ENCODE data around the gene ANKFN1. TPM values are rescaled to one million over a fixed set of nuclear protein-coding genes. Genes with fewer than 3 reads are reported as not detected.

Gene ANKFN1
- total RNA-seq, 4 donors from 2014 or later = 0.16 to 0.27 TPM; not detected in 2

DNA sequence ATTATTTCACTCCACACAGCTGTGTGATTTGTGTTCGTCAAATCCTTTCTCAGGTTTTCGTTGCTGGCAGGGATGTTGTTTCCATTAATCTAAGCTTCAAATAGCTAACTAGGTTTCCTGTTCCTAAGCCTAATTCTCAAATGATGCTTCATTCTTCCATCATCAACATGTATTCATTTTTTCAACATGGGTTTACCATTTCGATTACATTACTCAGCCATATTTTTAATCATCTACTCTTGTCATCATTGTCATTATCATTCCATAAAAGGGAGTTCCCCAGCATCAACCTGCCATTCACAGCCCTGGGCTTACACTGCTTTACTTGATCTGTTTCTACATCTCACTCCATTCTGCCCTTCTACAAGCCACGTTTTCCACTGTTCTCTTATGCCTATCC, 33.3 kb upstream of the ANKFN1 start:
- TF ChIP-seq POLR2A (IDR thresholded peaks at IDR 0.05) = no peak
- TF ChIP-seq, protein P1, sequence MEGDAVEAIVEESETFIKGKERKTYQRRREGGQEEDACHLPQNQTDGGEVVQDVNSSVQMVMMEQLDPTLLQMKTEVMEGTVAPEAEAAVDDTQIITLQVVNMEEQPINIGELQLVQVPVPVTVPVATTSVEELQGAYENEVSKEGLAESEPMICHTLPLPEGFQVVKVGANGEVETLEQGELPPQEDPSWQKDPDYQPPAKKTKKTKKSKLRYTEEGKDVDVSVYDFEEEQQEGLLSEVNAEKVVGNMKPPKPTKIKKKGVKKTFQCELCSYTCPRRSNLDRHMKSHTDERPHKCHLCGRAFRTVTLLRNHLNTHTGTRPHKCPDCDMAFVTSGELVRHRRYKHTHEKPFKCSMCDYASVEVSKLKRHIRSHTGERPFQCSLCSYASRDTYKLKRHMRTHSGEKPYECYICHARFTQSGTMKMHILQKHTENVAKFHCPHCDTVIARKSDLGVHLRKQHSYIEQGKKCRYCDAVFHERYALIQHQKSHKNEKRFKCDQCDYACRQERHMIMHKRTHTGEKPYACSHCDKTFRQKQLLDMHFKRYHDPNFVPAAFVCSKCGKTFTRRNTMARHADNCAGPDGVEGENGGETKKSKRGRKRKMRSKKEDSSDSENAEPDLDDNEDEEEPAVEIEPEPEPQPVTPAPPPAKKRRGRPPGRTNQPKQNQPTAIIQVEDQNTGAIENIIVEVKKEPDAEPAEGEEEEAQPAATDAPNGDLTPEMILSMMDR (IDR thresholded peaks at IDR 0.05 in 4 of 5, conservative IDR thresholded peaks at IDR 0.05 in 1 of 5) = no peak
- Histone ChIP-seq H3K4me1 (no peaks in the 10 kb centered on the region), H3K27me3 (no peaks in the 10 kb centered on the region), H3K27ac (no peak overlapping the region), H3K4me3 (no peak overlapping the region), H3K9me3 (no peaks in the 10 kb centered on the region), H3K36me3 (no peaks in the 10 kb centered on the region)
- no peak for DNase-seq
- in situ Hi-C loops (cut with MboI; ENCODE audit: low sequenced_read_pairs in 4 of 4) = loop anchor here in 1 of 4 donors (10.0 to 25.0 kb wide), 3 partner anchors 55 to 292 kb away; no protein-coding TSS in a partner anchor
- ATAC-seq = no peak
- intact Hi-C loops (cut with DNase I; ENCODE audit: low total_unique reads) = no loop called here

DNA sequence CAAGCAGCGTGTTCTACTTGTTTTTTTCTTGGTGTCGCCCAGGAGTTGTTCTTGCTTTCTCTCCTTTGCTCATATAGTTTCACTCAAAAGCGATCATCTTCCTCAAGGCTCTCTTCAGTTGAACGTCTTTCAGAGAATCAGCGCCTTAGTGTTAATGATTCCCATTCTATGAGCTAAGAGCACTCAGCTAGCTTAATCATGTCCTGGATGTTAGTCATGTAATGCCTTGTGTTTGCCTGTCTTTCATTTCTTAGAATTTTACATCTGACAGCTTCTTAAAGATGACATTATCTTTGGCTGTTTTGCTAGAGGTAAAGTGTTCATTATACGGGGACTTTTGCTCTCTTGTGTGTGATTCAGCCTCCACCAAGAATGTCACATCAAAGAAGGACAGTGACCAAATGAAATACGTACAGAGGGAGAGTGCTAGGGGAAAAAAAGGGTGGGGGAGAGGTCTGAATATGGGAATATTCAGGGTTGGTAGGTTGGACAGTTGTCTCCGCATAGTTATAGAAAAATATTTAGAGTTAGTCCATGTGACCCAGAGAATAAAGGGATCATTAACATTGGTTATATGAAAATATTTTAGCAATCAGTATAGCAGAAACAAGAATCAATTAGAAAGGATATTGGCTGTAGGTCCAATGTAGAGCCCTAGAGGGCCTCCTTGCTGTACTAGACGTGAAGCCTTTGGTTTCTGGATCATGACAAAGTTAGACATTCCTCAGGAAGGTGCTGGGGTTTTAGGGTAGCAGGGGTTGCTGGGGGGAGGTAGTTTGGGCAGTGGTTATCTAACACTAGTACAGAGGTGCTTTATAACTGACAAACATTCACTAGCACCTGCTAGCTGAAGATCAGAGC, 31.9 kb upstream of the ANKFN1 start:
- Histone ChIP-seq H3K36me3 (no peaks in the 10 kb centered on the region), H3K27ac (no peak overlapping the region), H3K4me3 (no peak overlapping the region), H3K4me1 (no peaks in the 10 kb centered on the region), H3K9me3 (no peaks in the 10 kb centered on the region), H3K27me3 (no peaks in the 10 kb centered on the region)
- no peak for ATAC-seq
- DNase-seq = no peak
- TF ChIP-seq, protein P1 (IDR thresholded peaks at IDR 0.05 in 4 of 5, conservative IDR thresholded peaks at IDR 0.05 in 1 of 5) = no peak
- TF ChIP-seq POLR2A (IDR thresholded peaks at IDR 0.05) = no peak
- in situ Hi-C loops (cut with MboI; ENCODE audit: low sequenced_read_pairs in 4 of 4) (loop anchor here in 1 of 4 donors (10.0 to 25.0 kb wide), 3 partner anchors 57 to 291 kb away; no protein-coding TSS in a partner anchor), intact Hi-C loops (cut with DNase I; ENCODE audit: low total_unique reads) (no loop called here)

DNA sequence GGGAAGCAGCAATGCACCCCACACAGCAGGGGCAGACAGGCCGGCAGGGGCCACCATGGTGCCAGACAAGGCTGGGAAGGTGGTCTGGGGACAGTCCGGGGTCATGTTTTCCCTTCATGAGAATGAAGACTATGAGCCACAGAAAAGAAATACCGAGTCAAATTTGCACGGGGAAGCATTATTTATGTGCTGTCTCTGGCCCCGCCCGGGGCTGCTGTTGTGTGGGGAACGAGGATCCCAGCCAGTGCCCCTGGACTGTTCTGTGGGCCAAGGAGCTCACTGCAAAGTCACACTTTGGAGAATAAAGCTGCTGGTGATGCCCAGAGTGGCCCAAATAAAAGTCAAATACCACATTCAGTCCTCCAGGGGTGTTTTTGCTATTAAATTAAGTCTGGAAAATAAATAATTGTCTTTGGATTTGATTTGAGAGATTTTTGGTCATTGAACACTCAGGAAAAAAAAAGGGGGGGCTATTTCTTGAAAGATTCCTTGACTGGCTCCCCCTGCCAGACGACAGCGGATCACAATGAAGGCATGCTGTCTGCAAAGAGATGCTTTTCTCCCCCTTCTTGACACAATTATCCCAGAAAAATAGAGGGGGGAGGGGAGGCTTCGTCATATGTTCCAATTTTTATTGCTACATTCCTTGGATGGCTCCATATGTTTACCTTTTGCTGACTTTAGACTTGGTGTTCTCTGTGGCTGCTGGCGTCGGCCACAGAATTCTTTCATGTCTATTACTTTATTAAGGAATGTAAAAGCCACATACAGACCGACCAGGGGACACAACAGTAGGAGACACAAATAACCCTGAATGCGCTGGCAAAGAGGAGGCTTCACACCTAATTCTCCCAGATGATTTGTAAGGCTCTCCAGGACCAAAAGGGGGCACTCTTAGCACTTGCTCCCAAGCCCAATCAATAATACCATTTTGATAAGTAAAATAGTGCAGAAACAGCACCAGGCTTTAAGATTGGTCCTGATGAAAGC, 27.1 kb upstream of the ANKFN1 start:
- Histone ChIP-seq H3K4me3 (no peak overlapping the region), H3K36me3 (no peaks in the 10 kb centered on the region), H3K27me3 (no peaks in the 10 kb centered on the region), H3K27ac (no peak overlapping the region), H3K4me1 (no peaks in the 10 kb centered on the region), H3K9me3 (no peaks in the 10 kb centered on the region)
- ATAC-seq (no peak), DNase-seq (no peak)
- in situ Hi-C loops (cut with MboI; ENCODE audit: low sequenced_read_pairs in 4 of 4) = loop anchor here in 3 of 4 donors (10.0 to 25.0 kb wide), 3 partner anchors 61 to 199 kb away; no protein-coding TSS in a partner anchor
- intact Hi-C loops (cut with DNase I; ENCODE audit: low total_unique reads) = loop anchor here (1.0 kb wide), 1 partner anchor 193 kb away; no protein-coding TSS in a partner anchor
- TF ChIP-seq, protein P1 (IDR thresholded peaks at IDR 0.05 in 4 of 5, conservative IDR thresholded peaks at IDR 0.05 in 1 of 5) = peak; percentile 24 to 53 (median 37)
- no peak for TF ChIP-seq POLR2A (IDR thresholded peaks at IDR 0.05)

DNA sequence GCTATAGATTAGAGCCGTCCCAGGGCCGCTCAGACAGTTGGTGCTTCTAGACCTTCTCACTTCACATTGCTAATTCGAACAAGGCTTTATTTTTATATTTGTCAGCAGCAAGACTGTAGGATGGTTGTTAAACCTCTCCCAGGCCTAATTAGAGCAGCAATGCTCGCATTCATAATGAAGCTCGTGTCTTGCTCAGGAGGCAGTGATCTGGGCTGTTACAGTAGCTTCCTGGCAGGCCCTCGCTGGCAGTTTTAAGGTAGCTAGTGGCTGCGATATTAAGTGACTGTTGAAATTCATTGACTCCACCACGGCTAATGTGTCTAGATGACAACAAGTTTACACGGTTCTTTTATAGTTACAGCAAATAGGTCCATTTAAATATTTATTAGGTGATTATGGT, 23.2 kb upstream of the ANKFN1 start:
- no peaks in the 10 kb centered on the region for H3K27me3 ChIP-seq
- DNase-seq = no peak
- intact Hi-C loops (cut with DNase I; ENCODE audit: low total_unique reads) (no loop called here), in situ Hi-C loops (cut with MboI; ENCODE audit: low sequenced_read_pairs in 4 of 4) (loop anchor here in 2 of 4 donors (25.0 kb wide), 1 partner anchor 182 kb away; no protein-coding TSS in a partner anchor)
- H3K4me1 ChIP-seq = no peaks in the 10 kb centered on the region
- no peaks in the 10 kb centered on the region for H3K36me3 ChIP-seq
- TF ChIP-seq POLR2A (IDR thresholded peaks at IDR 0.05) = no peak
- TF ChIP-seq, protein P1 (IDR thresholded peaks at IDR 0.05 in 4 of 5, conservative IDR thresholded peaks at IDR 0.05 in 1 of 5) = no peak
- H3K4me3 ChIP-seq = no peak overlapping the region
- no peaks in the 10 kb centered on the region for H3K9me3 ChIP-seq
- no peak overlapping the region for H3K27ac ChIP-seq
- ATAC-seq = no peak
